ENCODE data around the gene GTF2IRD1.
"Not testable (repeated sequence)": the region's sequence is repeated elsewhere in the genome, so short reads cannot be mapped to it uniquely, and the experiment has no call there.

GTF2IRD1 gene

GRCh38 chr7:74494076-74494548 lies 40.4 kb downstream of the GTF2IRD1 start:
- Histone ChIP-seq H3K4me2 (ENCODE audit: low read length) (no peak overlapping the region), H3K9ac (ENCODE audit: low read length) (no peak overlapping the region), H3F3A (ENCODE audit: insufficient read depth, low read length) (no peaks in the 10 kb centered on the region), H4K20me1 (ENCODE audit: insufficient read depth, low read length) (no peaks in the 10 kb centered on the region), H3K4me1 (ENCODE audit: insufficient read depth, low read length, severe bottlenecking) (no peaks in the 10 kb centered on the region), H2AFZ (ENCODE audit: low read length) (no peak overlapping the region), H3K9me2 (ENCODE audit: low read depth, low read length) (no peaks in the 10 kb centered on the region), H3K27ac (ENCODE audit: low read depth, low read length, poor library complexity, severe bottlenecking) (no peak overlapping the region), H3K4me3 (ENCODE audit: low read depth, low read length, poor library complexity, severe bottlenecking) (no peak overlapping the region), H3K9me3 (ENCODE audit: low read length) (no peaks in the 10 kb centered on the region), H3K27me3 (ENCODE audit: insufficient read depth, low read length) (peaks cover 4% of the 10 kb centered on the region; the same call in 1 of the 2 replicates), H3K79me2 (ENCODE audit: insufficient read depth, low read length) (no peaks in the 10 kb centered on the region), H3K36me3 (ENCODE audit: insufficient read depth, low read length) (no peaks in the 10 kb centered on the region)
- TF ChIP-seq CTCF (IDR thresholded peaks at IDR 0.05; ENCODE audit: low read length): no peak
- no peak for TF ChIP-seq EZH2 (IDR thresholded peaks at IDR 0.05; ENCODE audit: borderline replicate concordance, low read length)

GRCh38 chr7:74495112-74496086 lies 41.7 kb downstream of the GTF2IRD1 start:
- Histone ChIP-seq H3K79me2 (ENCODE audit: insufficient read depth, low read length) (no peaks in the 10 kb centered on the region), H3K27me3 (ENCODE audit: insufficient read depth, low read length) (peaks cover 9% of the 10 kb centered on the region; the same call in 1 of the 2 replicates), H3K4me1 (ENCODE audit: insufficient read depth, low read length, severe bottlenecking) (peaks cover 4% of the 10 kb centered on the region), H3K4me3 (ENCODE audit: low read depth, low read length, poor library complexity, severe bottlenecking) (no peak overlapping the region), H3K9me3 (ENCODE audit: low read length) (no peaks in the 10 kb centered on the region), H3K4me2 (ENCODE audit: low read length) (no peak overlapping the region), H4K20me1 (ENCODE audit: insufficient read depth, low read length) (no peaks in the 10 kb centered on the region), H2AFZ (ENCODE audit: low read length) (no peak overlapping the region), H3K9me2 (ENCODE audit: low read depth, low read length) (no peaks in the 10 kb centered on the region), H3K27ac (ENCODE audit: low read depth, low read length, poor library complexity, severe bottlenecking) (no peak overlapping the region), H3F3A (ENCODE audit: insufficient read depth, low read length) (no peaks in the 10 kb centered on the region), H3K9ac (ENCODE audit: low read length) (no peak overlapping the region), H3K36me3 (ENCODE audit: insufficient read depth, low read length) (no peaks in the 10 kb centered on the region)
- no peak for TF ChIP-seq EZH2 (IDR thresholded peaks at IDR 0.05; ENCODE audit: borderline replicate concordance, low read length)
- no peak for TF ChIP-seq CTCF (IDR thresholded peaks at IDR 0.05; ENCODE audit: low read length)

- H4K20me1 ChIP-seq (ENCODE audit: insufficient read depth, low read length): no peaks in the 10 kb centered on the region
- H3K4me1 ChIP-seq (ENCODE audit: insufficient read depth, low read length, severe bottlenecking): peaks cover 7% of the 10 kb centered on the region
- no peaks in the 10 kb centered on the region for H3K79me2 ChIP-seq (ENCODE audit: insufficient read depth, low read length)
- no peak overlapping the region for H3K9ac ChIP-seq (ENCODE audit: low read length)
- no peak overlapping the region for H3K4me3 ChIP-seq (ENCODE audit: low read depth, low read length, poor library complexity, severe bottlenecking)
- H2AFZ ChIP-seq (ENCODE audit: low read length): no peak overlapping the region
- no peaks in the 10 kb centered on the region for H3F3A ChIP-seq (ENCODE audit: insufficient read depth, low read length)
- H3K9me2 ChIP-seq (ENCODE audit: low read depth, low read length): no peaks in the 10 kb centered on the region
- no peak overlapping the region for H3K27ac ChIP-seq (ENCODE audit: low read depth, low read length, poor library complexity, severe bottlenecking)
- no peaks in the 10 kb centered on the region for H3K9me3 ChIP-seq (ENCODE audit: low read length)
- peaks cover 9% of the 10 kb centered on the region; the same call in 1 of the 2 replicates for H3K27me3 ChIP-seq (ENCODE audit: insufficient read depth, low read length)
- no peaks in the 10 kb centered on the region for H3K36me3 ChIP-seq (ENCODE audit: insufficient read depth, low read length)
- H3K4me2 ChIP-seq (ENCODE audit: low read length): no peak overlapping the region
- TF ChIP-seq EZH2 (IDR thresholded peaks at IDR 0.05; ENCODE audit: borderline replicate concordance, low read length): no peak
- TF ChIP-seq CTCF (IDR thresholded peaks at IDR 0.05; ENCODE audit: low read length): no peak
Measured at GRCh38 chr7:74496272-74496671, 42.6 kb downstream of the GTF2IRD1 start.

- not testable (repeated sequence) for H3K36me3 ChIP-seq (ENCODE audit: insufficient read depth, low read length); H3F3A ChIP-seq (ENCODE audit: insufficient read depth, low read length); H3K27ac ChIP-seq (ENCODE audit: low read depth, low read length, poor library complexity, severe bottlenecking); H3K4me1 ChIP-seq (ENCODE audit: insufficient read depth, low read length, severe bottlenecking); H3K9ac ChIP-seq (ENCODE audit: low read length); H3K79me2 ChIP-seq (ENCODE audit: insufficient read depth, low read length); H3K4me3 ChIP-seq (ENCODE audit: low read depth, low read length, poor library complexity, severe bottlenecking); H3K9me2 ChIP-seq (ENCODE audit: low read depth, low read length); H3K4me2 ChIP-seq (ENCODE audit: low read length); H3K9me3 ChIP-seq (ENCODE audit: low read length); H3K27me3 ChIP-seq (ENCODE audit: insufficient read depth, low read length); H4K20me1 ChIP-seq (ENCODE audit: insufficient read depth, low read length); H2AFZ ChIP-seq (ENCODE audit: low read length)
Measured at GRCh38 chr7:74496773-74497172, 43.1 kb downstream of the GTF2IRD1 start.
